ENCODE data around the gene TLE4.
"Not testable (repeated sequence)": the region's sequence is repeated elsewhere in the genome, so short reads cannot be mapped to it uniquely, and the experiment has no call there.

TLE4 gene

DNA sequence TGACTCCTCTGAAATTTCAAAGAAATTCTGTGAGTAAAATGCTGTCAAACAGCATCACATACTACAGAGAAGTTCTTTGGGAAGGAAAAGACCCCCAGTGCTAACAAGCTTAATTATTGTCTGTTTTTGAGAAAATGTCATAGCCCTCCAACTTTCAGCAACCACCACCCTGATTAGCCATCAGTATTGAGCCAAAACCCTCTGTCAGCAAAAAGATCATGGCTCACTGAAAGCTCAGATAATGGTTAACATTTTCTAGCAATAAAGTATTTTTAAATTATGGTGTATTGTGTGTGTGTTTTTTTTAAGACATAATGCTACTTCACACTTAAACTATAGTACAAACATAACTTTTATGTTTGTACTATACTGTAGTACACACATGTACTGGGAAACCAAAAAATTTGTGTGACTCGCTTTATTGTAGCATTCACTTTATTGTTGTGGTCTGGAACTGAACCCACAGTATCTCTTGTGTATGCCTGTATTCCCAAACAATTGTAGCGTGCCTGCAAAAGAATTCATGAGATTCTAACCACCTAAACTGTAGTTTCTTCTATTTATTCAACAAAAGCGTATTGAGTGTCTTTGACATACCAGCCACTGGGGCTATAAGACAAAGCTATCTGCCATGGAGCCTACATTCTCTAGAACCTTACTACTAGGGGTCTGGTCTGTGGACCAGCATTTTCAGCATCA, 31.6 kb downstream of the TLE4 start:
- DNase-seq (ENCODE audit: low read depth) = no peak

DNA sequence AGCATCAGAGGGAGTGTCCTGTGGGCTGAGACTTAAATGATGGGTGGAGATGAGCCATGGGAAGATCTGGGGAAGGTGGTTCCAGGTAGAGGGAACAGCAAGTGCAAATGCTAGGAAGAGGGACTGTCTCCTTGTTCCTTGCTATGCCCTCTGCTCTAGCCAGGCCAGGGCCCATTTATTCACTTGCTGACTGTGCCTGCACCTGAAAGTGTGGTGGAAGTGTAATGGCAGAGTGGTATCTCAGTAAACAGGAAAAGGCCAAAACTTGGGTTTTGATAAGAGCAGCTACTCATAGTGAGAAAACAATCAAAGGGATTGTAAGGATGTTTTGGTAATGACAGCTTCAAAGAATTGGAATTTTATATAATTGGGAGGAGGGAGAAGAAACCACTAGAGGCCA, 32.4 kb downstream of the TLE4 start:
- DNase-seq (ENCODE audit: low read depth) = no peak

DNA sequence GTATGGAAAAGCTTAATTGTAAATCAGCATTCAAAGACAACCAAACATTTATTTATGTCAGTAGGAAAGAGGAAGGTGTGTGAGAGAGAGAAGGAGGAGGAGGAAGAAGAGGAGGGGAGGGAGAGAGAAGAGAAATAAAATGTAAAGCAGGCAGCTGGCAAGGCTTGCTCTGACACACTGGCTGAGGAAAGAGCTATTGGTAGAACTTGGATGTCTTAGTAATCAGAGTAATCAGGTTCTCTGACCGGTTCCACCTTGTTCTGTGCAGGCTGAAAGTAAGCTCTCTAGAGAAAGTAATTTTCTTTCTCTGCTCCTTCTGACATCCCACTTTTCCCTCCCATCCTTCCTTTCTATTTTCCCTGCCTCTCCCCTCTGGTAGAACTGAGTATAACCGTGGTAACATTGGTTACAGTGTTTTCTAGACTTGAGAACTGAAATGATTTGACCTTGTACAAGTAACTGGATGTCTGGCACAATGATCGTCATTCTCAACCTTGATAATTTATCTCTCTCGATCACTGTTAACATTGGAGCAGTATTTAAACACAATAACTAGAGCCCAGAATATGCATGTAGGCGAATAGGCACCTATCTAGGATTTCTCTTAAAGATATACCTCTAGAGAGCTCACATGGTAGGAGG, 33.3 kb downstream of the TLE4 start:
- DNase-seq (ENCODE audit: low read depth) = no peak

DNA sequence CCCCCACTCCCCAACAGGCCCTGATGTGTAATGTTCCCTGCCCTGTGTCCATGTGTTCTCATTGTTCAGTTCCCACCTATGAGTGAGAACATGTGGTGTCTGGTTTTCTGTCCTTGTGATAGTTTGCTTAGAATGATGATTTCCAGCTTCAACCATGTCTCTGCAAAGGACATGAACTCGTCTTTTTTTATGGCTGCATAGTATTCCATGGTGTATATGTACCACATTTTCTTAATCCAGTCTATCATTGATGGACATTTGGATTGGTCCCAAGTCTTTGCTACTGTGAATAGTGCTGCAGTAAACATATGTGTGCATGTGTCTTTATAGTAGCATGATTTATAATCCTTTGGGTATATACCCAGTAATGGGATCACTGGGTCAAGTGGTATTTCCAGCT, 34.8 kb downstream of the TLE4 start:
- DNase-seq (ENCODE audit: low read depth) = not testable (repeated sequence)

DNA sequence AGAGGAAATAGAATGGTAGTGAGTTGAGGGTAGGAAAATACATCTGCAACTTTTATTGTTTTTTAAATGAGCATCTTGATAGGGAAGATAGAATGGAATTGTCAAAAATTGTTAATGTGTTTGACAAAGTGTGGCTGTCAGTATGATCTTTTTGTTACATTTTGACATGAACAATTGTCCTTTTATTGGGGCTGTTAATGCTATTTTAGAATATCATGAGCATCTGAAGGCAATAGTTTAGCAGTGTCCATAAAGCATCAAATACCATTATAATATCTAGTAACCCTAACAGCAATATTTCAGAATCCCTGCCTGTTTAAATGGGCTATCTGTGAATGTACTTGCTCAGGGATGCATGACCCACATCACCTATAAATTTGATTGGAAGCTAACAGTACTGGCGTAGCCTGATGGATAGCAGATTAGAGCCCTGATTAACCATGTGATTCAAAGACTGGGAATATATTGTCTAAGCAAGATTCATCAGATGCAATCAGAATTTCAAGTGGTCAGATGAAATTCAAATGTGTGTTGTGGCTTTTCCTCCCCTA, 37.8 kb downstream of the TLE4 start:
- DNase-seq (ENCODE audit: low read depth) = peak; percentile 22

DNA sequence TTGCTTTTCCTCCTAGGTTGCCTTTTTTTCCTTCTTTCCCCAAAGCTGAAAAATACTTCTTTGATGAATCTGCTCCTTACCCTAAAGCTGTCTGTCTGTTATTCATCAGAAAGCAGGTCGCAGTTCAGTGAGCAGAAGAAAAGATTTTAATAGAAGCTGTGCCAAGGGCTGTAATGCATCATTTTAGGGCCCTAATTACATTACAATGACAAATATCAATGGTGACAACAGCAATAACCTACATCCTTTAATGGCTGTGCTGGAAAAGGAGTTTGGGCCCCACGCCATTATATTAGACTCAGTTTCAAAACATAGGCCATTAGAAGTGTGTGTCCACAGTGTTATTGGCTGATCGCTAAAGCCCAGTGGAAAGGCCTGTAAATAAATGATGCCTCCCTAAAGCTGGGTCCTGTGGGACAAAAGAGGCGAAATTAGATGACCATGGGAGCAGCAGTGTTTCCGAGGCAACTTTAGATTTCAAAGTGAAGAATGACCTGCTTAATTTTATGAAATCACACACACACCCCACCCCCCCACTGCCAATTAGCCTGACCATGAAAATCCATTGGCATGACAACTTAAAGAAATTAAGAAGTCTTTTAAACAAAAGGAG, 38.4 kb downstream of the TLE4 start:
- DNase-seq (ENCODE audit: low read depth) = no peak

DNA sequence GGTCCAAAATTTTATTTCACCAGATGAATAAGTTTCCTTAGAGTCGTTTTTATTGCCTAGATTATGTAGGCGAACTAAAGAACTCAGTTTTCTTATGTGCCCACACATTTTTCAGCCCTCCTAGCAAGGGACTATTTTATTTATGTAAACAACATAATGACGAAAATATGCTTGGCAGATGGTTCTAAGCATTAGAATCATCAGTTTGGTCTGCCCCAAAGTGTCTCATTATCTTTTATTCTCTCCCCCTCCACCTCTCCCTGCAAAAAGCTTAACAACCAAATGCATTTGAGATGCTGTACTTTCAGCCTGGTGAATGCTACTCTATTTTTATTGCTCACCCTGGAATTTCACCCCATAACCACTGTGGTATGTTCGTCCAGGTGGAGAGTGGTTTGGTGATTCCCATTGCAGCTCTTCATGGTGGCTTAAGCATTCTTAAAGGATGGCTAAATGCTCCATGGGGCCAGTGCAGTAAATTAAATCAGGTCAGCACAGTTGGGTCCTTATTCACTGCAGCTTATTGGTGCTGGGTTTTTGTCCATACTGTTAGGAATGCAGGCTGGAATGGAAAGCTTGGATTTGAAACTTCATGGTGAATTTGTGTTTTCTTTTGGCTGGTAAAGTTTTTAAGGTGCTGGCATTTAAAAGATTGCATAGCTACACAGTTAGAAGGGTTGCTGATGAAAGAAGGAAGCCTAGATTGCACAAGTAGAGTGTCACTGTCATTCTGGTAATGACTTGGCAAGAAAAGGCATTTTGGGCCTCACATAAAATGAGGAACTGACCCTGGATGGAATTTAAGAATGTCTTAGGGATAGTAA, 39.2 kb downstream of the TLE4 start:
- peak; percentile 94 for DNase-seq (ENCODE audit: low read depth)

DNA sequence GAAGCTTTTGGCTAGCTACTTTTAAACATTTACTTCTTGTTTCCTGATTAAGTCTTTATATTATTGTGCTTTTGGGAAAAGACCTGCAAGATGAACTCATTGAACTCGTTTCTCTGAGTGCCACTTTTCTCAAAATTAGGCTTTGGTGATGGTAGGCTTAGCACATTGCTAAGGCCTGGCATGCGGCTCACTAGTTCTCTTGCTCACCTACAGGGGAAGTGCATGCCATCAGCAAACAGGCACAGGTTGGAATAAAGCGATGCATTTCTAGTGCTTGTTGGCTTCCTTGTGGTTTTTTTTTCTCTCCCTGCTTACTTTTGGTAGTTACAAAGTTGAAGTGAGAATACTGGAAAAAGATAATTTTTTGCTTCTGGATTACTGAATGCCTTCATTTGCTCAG, 41.4 kb downstream of the TLE4 start:
- no peak for DNase-seq (ENCODE audit: low read depth)

DNA sequence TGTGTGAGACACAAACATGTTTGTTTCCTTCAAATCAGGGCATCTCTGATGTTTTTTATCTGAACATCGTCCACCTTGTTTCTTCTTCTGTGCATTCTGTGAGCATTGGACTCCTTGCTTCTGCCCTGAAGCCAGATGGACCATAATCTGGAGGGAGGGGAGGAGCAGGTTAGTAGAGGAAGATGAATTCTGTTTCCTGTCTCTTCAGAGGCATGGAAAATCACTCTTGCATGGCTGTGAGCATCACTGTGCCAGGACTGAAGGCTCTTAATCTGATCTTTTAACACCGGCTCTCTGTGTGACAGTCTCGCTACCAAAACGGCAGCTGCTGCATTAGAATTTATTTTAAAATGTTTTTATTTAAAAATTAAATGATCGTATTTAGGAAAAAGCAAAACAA, 43.3 kb downstream of the TLE4 start:
- no peak for DNase-seq (ENCODE audit: low read depth)

DNA sequence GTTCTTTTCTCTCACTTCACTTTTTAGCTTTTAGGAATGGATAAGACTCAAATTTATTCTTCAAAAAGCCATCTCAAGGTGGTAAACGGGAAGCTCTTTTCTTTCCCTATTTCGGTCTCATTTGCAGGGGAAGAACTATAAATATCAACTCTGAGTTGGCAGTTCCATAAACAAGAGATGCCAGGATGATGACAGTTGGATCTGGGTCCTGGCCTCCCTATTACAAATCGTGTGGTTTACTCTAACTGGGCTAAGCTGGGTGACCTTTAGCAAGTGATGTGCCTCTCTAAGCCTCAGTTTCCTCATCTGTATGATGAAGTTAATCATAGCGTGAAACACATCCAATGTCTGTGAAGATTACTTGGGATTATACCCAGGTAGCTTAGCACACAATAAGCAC, 44.2 kb downstream of the TLE4 start:
- no peak for DNase-seq (ENCODE audit: low read depth)

DNA sequence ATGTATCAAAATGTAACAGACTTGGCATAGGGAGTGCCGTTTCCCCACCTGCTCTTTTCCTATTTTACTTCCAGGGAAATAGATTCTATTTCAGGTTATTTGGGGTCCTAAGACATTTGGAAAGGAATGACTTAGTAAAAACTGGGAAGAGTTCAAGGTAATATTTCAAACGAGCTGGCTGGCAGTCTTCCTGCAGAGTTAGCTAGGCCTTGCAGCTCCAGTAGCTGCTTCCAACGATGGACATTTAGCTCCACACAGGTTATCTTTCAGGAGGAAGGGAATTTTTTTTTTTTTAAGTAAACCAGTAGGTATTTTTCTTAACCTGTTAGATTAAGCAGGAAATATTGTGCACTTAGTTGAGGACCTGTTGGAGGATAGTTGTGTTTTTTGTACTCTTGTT, 45.2 kb downstream of the TLE4 start:
- no peak for DNase-seq (ENCODE audit: low read depth)

DNA sequence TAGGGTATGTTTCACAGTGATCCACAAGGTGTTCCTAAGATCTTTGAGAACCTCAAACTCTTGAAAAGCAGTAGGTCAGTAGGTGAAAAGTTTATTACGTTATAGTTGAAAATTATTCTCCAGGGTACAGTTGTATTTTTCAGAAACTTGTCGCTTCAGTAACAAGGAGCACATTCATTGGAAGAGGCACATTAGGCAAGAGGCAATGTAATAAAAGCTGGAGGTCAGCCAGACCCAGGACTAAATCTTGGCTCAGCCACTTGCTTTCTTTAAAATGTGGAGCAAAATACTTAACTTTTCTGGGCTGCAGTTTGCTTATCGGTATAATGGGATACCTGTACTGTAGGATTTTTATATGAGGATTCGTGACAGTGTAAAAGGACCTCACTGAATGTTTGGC, 45.6 kb downstream of the TLE4 start:
- DNase-seq (ENCODE audit: low read depth) = no peak

DNA sequence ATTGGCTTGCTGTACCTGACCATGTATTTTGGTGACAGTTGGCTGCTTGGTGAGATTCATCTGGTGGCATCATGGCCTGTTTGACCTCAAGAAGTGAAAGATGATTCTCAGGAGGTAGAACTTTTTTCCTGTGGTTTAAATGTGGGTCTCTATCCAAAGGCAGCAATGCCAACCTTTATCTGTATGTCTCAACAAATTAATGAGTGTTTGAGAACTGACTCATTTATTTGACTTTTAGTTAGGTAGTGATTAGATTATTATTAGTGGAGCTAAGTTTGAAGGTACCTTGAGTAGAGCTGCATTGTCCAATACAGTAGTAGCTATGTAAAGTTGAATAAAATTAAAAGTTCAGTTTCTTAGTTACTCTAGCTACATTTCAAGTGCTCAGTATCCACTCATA, 48.2 kb downstream of the TLE4 start:
- no peak for DNase-seq (ENCODE audit: low read depth)

DNA sequence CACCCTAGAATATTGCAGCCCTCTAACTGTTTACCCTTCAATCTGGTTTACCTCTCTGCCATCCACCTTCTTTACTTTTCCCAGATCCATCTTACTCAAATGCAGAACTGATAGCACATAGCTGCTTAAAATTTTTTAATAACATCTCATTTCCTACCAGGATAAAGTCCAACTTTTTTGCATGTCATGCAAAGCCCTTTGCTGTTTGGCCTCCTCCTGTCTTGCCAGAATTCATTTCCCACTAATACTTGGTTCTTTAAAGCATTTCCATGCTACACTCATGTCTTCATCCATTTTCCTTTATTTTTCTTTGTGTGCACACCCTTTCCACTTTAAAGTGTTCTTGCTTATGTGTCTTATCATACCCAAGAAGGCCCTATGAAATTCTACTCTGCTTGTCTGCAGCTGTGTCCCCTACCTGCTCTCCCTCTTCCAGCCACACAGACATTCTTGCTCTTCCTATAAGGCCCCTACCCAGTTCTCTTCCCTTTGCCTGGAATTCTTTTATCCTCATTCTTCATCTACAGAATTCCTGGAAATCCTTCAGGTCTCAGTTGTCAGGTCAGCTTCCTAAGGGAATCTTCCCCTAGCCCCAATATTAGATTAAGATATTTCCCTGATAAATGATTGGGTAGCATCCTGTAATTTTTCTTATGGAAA, 50.3 kb downstream of the TLE4 start:
- no peak for DNase-seq (ENCODE audit: low read depth)

DNA sequence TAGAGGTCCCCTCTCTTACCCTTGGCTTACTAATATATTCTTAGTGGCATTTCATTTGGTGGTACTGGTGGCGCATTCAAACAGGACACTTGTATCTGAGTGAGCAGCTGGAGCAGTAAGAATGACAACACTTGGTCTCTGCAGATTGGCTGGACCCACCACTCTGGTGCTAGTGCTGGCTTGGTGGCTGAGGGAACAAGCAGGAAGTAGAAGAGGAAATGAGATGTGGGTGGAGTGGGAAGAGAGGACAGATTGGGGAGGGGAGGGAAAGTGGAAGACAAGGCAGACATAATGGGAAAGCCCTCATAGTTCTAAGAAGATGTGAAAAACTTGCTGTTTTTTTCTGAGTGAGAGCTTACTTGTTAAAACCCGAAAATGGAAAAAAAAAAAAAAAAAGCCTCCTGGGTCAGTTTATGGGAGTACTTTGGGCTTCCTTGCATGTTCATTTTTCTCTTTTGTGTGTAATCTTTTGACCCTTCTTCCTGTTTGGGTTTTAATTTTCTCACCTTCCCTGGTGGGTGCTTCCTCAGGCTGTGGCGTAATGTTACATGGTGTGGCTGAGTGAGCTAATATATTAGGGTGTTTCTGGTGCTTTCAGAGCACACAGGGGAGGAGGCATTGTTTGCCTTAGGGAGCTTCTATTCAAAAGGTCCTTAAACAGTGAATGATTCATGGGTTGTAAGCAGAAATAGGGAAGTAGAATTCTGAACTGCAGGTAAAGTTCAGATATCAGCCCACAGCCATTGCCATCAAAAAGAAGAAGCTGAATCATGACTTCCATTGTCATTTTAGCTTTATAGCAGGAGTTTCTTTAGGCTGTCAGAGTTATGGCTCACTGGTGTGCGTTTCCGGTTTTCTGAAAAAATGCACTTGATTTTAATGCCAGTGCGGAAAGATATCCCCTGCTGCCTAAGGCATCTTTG, 52.3 kb downstream of the TLE4 start:
- DNase-seq (ENCODE audit: low read depth) = no peak

DNA sequence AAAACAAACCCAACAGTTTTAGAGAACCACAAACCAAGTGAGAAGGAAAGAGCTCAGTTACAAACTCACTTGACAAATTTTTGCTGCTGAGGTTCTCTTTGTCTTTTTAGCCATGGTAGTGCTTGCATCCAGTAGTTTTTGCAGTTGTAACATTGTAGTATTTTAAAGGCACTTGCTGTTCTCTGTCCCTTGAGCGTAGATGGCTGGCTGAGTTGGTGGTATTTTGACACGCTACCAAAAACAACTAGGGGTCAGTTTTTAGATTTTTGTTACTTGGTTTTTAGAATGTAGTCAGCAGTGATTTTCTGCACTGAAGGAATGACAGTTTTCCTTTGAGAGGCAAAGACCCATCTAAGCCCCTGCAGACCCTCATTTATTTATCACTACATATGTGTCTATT, 58.0 kb downstream of the TLE4 start:
- no peak for DNase-seq (ENCODE audit: low read depth)

DNA sequence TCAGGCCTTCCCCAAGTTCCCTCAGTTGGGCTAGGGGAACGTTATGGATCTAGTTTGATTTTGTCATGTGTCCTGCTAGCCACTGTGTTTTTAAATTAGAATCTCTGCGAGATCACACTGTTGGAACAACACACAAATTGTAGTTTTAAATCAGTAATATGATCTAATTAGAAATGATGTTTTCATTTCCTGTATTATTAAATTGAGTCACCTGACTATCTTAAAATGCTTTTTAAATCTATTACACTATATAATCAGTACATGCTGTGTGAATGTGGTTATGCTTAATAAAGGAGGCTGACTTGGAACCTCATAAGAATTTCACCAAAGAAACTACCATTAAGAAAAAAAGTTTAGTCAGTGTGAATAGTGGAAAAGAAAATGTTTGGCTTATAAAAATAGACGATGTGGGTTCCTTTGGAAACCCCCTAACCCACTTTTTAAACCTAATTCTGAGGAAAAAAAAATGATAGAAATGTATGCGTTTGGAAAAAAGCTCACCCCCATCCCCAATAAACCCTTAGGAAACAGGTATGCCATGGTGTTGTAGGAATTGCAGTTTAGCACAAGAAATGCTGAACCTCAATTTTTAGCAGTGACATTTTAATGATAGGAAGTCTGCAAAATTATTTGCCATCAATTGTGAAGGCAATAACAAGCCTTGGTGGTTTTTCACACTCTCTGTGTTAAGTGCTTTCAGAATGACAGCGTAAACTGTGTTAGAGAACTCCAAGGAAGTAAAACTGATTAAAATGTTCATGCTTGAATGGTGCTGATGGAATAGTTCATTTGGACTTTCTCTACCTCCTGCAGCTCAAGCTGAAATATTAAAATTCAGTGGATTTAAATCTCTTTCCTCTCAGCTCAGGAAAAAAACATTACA, 59.0 kb downstream of the TLE4 start:
- DNase-seq (ENCODE audit: low read depth) = no peak

DNA sequence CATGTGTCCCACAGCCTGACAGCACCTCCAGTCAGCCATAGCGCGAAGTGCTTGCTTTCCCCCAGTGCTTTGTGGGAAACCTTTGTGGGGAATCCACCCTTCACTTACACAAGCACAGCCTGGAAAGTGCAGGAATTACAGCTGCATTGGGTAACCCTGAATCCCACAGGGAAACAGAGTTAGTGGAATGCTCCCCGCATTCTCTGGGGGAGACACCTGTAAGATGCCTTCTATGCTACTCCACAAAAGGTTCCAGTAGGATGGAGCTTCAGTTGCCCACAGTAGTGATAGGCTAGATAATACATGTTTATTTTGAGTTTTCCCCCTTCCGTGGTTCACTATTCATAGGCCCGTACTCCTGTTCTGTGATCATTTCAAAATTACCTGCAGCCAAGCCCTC, 60.3 kb downstream of the TLE4 start:
- DNase-seq (ENCODE audit: low read depth) = no peak

DNA sequence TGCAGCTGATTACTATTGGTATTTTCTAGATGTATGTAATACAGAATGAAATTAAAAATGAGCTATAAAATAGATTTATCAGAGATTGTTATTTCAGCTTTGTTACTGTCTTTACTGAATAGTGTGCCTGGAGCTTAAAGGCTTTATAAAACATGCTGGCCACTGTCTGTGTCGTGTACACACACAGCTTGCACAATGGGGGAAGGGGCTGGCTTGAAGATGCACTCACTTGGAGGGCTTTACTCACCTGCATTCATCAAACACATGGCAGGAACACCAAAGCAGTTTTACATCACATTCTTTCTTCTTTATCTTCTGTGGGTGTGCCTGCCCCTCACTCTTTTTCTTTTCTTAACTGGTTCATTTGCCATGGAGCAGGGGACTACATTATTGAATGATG, 60.9 kb downstream of the TLE4 start:
- no peak for DNase-seq (ENCODE audit: low read depth)

DNA sequence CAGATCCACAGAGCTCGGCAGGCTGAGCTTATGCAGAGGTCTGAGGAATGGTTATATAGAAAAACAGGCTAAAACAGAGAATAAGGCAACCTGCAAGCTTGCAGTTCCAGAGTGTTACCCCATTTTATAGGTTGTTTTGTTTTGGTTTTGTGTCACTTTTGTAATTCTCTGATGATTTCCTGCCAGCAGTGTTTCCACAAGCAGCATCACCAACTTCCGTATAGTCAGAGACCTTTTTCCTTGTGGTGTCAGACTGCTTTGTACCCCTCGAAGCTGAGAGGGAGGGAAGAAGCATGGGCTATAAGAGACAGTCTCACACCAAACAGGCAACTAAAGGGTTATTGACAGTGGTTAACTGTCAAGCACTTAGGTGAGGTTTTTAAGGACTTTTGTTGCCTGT, 61.8 kb downstream of the TLE4 start:
- DNase-seq (ENCODE audit: low read depth) = no peak

Data from non-pigmented ciliary epithelial cell (primary cell).